Amniotic stem cell (primary cell): ENCODE measurements around the gene AR.

Source experiments
- DNase-seq: peaks from one replicate; lab custom pipeline; 2025; lab: John Stamatoyannopoulos, UW

The AR gene, protein sequence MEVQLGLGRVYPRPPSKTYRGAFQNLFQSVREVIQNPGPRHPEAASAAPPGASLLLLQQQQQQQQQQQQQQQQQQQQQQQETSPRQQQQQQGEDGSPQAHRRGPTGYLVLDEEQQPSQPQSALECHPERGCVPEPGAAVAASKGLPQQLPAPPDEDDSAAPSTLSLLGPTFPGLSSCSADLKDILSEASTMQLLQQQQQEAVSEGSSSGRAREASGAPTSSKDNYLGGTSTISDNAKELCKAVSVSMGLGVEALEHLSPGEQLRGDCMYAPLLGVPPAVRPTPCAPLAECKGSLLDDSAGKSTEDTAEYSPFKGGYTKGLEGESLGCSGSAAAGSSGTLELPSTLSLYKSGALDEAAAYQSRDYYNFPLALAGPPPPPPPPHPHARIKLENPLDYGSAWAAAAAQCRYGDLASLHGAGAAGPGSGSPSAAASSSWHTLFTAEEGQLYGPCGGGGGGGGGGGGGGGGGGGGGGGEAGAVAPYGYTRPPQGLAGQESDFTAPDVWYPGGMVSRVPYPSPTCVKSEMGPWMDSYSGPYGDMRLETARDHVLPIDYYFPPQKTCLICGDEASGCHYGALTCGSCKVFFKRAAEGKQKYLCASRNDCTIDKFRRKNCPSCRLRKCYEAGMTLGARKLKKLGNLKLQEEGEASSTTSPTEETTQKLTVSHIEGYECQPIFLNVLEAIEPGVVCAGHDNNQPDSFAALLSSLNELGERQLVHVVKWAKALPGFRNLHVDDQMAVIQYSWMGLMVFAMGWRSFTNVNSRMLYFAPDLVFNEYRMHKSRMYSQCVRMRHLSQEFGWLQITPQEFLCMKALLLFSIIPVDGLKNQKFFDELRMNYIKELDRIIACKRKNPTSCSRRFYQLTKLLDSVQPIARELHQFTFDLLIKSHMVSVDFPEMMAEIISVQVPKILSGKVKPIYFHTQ

DNA sequence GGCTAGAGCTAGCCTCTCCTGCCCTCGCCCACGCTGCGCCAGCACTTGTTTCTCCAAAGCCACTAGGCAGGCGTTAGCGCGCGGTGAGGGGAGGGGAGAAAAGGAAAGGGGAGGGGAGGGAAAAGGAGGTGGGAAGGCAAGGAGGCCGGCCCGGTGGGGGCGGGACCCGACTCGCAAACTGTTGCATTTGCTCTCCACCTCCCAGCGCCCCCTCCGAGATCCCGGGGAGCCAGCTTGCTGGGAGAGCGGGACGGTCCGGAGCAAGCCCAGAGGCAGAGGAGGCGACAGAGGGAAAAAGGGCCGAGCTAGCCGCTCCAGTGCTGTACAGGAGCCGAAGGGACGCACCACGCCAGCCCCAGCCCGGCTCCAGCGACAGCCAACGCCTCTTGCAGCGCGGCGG lies at the start of gene AR:
Gene AR (plus strand): TSS at position 204 of the 400 bp plus-strand sequence. CDS start 1,126 bp downstream, outside the sequence.
- DNase-seq = no peak

DNA sequence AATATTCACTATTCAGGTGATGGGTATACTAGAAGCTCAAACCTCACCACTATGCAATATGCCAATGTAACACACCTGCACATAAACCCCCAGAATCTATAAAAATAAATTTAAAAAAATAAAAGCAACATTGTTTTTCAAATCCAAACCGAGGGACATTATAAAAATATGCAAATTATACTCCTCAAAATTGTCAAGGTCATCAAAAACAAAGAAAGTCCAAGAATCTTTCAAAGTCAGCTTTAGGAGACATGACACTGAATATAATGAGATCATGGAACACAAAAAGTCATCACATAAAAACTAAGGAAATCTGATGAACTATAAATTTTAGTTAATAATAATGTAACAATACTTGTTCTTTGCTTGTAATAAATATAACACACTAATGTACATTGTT lies 43.2 kb upstream of the AR start:
- DNase-seq = no peak

DNA sequence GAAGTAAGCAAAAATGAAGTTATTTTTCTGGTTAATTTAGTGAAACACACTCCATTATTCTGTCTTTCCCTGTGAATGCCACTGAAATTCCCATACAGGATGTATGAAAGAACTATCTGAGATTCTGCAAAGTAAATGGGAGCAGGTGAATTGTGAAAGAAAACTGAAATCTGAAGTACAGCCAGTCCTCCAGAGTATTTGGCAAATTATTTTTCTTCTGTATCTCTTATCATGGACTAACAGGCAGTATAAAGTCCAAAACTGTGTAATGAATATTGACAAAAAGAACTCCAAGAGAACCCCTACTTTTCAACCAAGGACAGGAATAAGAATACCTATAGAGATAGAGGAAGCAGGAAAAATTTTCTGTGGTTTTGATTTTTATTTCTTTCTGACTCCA lies 40.8 kb upstream of the AR start:
- no peak for DNase-seq

DNA sequence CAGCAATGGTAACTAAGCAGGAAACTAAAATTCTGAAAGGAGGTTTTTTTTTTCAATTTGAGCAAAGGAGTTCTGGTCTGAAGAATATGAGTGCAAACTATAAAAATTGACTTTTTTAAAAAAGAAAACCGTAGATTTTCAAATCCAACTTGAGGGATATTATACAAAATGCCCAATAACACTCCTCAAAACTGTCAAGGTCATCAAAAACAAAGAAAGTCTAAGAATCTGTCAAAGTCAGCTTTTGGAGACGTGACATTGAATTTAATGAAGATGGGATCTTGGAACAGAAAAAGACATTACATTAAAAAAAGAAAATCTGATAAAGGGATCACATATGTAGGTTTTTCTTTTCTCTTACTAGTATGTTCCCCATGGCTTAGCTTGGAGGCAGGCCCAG lies 40.4 kb upstream of the AR start:
- no peak for DNase-seq

DNA sequence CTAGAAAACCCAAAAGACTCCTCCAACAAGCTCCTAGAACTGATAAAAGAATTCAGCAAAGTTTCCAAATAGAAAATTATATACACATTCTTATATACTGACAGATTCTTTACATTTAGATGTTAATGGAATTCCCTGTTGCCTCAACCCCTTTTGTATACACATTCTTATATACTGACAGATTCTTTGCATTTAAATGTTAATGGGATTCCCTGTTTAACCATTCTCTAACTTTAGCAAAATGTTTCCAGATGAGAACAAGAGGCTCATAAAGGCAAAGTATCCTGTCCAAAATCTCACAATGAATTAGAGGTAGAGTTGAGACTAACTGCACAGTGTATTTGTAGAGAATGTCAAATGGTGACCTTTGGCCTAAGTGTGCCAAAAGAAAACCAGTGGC lies 23.1 kb upstream of the AR start:
- no peak for DNase-seq

DNA sequence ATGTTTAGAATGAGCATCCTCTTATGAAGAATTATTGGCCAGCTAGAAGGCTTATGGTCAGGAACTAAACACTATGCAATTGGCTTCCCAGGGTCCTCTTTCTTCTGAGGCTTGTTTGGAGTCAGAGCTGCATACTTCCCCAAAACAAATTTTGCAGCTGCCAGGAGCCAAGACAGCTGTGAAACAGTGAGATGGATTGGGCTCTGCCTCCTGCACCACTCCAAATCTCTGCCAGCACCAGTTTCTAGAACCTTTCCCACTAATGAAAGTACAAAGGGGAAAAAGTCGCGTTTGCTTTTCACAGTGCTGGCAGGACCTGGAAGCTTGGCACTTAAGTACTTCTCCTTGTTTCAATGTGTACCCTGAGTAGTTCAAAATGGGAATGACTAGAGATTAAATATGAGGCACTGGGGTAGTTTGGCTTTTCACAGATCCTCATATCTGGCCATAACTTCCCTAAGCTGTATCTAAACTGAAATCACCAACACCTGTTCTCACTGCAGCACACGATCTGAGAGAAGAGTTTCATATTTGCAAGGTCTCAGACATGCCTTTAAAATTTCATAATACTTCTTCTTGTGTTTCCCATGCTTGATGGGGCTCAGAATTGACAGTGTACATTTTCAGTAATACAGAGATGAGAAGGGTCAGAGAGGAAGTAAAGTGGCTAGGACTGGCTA lies 20.7 kb upstream of the AR start:
- DNase-seq = no peak

DNA sequence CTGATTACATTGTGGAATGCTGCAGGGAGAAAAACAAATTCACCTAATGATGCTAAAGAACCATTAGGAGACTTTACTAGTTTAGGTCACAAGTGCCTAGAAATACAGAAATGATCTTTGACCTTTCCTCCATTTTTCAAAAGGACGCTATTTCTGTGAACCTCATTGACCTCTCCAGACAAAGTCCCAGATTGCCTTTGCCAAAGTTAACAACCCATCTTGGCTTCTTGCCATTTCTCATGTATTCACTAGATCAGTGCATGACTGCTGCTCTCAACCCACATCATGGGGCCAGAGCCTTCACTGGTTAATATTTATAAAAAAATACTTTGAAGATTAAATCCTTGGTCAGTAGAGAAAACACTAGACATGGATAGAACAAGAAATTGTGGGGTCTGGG lies 19.9 kb upstream of the AR start:
- no peak for DNase-seq

DNA sequence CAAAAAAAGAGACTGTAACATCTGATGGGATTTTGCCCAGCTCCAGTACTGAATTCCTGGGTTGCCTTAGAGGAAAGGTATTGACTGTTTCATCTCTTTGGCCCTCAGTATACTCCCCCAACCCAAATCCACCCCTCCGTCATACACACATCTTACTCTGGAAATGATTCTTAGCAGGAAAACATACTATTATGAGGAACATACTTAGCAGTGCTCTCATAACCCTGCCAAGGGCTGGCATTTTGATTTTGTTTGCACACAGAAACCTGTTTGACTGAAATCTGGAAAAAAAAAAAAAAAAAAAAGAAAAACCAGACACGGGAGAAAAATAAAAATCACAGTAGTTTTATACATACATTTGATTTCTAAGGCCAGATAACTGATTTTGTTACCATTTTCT lies 19.4 kb upstream of the AR start:
- no peak for DNase-seq

DNA sequence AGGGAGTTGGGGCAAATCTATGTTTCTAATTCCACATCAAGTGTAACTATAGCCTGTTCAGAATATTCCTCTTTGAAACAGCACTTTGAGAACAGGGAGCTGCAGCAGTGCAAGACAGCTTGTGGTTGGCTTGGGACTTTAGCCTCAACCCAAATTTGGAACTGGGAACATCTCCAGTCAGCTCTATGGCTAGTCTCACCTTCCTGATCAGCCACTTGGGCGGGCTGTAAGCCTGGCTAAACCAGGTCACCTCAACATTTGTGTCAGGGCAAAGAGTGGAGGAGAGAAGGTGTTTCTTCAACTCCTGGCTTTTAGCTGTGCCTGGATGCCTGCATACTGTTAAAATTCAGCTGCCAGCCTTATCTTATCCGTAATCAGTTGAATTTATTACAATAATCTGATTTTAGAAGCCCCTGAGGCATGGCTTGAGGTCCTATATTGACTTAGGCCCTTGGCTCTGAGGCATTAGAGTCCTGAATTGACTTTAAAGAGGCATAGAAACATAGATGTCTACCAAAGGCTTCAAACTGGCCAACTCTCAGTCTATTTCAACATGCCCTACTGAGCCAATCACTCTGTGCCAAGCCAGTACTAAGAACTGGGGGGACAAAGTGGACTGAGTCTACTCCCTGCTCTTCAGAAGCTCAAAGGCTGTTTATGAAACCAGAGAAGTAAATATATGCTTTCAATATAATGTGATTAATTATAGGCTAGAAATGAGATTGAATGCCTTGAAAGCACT lies 18.7 kb upstream of the AR start:
- no peak for DNase-seq

DNA sequence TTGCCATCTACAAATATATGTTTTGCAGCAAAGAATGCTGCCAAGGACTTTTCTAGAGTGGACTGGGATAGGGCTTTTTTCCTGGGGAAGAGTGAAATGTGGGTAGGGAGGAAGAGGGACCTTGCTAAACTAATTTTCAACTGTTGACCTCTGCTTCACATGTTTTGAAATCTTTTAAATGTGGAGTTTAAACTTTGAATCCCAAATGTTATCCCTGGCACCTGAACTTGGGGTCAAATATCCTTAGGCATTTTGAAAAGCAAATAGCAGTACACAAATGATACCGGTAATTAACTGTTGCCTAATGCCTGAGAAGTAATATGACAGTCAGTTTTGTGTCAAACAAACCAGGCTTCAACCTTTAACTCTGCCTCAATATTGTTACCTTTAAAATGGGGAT lies 7.3 kb upstream of the AR start:
- no peak for DNase-seq

DNA sequence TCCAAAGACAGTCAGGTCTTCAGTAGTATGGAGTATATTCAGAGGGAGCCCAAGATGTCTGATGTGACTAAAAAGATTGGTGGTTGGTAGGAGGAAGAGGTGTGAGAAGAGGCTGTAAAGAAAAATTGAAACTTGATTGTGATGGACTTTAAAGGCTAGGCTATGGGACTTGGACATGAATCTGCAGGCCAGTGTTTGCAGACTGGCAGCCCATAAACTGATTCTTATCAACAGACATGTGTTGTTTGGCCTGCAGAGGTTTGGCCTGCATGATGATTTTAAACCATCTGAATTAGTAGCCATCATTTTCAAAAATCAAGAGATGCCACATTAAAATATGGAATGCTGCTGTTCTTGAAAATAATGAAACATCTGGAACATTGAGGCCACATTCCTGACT lies 5.4 kb upstream of the AR start:
- DNase-seq = no peak

DNA sequence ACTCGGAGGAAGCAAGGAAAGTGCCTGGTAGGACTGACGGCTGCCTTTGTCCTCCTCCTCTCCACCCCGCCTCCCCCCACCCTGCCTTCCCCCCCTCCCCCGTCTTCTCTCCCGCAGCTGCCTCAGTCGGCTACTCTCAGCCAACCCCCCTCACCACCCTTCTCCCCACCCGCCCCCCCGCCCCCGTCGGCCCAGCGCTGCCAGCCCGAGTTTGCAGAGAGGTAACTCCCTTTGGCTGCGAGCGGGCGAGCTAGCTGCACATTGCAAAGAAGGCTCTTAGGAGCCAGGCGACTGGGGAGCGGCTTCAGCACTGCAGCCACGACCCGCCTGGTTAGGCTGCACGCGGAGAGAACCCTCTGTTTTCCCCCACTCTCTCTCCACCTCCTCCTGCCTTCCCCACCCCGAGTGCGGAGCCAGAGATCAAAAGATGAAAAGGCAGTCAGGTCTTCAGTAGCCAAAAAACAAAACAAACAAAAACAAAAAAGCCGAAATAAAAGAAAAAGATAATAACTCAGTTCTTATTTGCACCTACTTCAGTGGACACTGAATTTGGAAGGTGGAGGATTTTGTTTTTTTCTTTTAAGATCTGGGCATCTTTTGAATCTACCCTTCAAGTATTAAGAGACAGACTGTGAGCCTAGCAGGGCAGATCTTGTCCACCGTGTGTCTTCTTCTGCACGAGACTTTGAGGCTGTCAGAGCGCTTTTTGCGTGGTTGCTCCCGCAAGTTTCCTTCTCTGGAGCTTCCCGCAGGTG lies 637 bp downstream of the AR start:
- no peak for DNase-seq

DNA sequence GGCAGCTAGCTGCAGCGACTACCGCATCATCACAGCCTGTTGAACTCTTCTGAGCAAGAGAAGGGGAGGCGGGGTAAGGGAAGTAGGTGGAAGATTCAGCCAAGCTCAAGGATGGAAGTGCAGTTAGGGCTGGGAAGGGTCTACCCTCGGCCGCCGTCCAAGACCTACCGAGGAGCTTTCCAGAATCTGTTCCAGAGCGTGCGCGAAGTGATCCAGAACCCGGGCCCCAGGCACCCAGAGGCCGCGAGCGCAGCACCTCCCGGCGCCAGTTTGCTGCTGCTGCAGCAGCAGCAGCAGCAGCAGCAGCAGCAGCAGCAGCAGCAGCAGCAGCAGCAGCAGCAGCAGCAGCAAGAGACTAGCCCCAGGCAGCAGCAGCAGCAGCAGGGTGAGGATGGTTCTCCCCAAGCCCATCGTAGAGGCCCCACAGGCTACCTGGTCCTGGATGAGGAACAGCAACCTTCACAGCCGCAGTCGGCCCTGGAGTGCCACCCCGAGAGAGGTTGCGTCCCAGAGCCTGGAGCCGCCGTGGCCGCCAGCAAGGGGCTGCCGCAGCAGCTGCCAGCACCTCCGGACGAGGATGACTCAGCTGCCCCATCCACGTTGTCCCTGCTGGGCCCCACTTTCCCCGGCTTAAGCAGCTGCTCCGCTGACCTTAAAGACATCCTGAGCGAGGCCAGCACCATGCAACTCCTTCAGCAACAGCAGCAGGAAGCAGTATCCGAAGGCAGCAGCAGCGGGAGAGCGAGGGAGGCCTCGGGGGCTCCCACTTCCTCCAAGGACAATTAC lies 1.4 kb downstream of the AR start:
- DNase-seq = no peak

DNA sequence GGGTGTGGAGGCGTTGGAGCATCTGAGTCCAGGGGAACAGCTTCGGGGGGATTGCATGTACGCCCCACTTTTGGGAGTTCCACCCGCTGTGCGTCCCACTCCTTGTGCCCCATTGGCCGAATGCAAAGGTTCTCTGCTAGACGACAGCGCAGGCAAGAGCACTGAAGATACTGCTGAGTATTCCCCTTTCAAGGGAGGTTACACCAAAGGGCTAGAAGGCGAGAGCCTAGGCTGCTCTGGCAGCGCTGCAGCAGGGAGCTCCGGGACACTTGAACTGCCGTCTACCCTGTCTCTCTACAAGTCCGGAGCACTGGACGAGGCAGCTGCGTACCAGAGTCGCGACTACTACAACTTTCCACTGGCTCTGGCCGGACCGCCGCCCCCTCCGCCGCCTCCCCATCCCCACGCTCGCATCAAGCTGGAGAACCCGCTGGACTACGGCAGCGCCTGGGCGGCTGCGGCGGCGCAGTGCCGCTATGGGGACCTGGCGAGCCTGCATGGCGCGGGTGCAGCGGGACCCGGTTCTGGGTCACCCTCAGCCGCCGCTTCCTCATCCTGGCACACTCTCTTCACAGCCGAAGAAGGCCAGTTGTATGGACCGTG lies 2.2 kb downstream of the AR start:
- DNase-seq = no peak

DNA sequence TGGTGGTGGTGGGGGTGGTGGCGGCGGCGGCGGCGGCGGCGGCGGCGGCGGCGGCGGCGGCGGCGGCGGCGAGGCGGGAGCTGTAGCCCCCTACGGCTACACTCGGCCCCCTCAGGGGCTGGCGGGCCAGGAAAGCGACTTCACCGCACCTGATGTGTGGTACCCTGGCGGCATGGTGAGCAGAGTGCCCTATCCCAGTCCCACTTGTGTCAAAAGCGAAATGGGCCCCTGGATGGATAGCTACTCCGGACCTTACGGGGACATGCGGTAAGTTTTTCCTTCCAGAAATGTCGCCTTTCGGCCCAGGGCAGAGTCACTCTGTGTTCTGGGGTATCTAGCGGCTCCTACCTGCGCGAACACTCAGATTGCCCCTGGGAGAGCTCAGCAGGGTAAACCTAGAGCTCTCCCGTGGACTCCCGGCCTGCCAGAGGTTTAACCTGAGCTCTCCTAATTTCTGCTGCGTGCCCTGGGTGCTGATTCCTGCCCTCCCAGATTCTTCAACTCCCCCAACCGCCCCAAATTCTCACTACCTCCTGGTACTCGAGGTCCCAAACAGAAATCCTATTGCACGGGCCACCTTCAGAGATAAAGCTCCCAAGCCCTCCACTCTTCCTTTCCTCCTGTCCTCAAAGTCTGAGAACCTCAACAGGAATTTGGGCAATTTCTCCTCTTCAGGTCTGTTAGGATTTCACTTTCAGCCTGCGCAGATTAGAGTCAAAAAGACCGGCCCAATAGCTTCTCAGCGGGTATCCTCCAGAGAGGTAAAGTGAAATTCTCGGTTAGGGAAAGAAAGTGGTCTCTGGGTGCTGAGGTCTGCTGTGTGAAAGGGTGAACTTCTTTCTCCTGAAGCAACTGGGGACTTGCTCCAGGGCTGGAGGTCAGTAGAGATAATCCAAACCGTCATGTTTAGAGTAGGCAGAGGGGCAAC lies 2.9 kb downstream of the AR start:
- DNase-seq = no peak

DNA sequence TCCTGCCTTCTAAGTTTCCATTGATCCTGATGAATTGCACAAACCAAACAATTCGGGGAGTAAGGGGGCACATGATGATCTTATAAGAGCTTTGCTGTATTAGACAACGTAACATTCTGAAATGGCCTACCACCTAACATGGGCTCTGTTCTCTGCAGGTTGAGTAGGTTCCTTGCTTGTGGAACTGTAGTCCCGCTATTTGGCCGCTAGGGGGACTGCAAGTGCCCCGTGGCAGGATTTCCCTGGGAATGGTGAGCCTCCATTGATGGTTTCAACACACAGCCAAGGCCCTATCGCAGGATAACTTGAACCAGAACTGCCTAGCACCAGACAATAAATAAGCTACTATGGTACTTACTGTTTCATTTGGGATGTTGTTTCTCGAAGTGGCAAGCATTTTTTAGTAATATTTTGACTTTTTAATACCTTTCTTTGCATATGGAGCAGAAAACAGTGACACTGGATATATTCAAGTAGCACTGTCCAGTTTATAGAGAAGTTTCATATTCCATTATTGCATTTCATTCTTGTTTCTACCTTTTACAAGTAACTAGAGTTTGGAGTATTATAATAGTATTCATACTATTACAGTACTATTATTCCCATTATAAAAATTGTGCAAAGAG lies 11.9 kb downstream of the AR start:
- DNase-seq = peak; percentile 1

DNA sequence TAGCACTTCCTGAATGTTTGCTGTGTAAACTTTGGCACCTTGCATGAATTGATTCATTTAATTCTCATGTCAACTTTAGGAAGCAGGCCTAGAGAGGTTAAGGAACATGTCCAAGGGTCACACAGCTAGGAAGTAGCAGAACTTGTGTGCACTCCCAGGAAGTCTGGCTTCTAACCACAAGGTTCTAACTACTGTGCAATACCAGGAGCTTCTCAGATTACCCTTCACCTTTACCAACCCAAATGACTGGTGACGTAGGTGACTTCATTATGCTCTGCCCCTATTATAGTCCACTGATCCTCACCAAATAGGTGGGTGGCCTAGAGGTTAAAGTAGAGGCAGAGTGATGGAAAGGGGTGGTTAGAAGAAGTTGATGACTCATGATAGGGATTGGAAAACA lies 14.4 kb downstream of the AR start:
- no peak for DNase-seq
